ENCODE data around the gene DNMT3A.

Gene DNMT3A

GRCh38 chr2:25373269-25373981, 31.7 kb upstream of the DNMT3A start:
- no peak for TF ChIP-seq Cebpa-rat (IDR thresholded peaks at IDR 0.05)
- Histone ChIP-seq H3K4me3 (no peak overlapping the region), H3K9ac (peak overlapping the region; percentile 15; the same call in 1 of the 2 replicates), H3K27me3 (no peaks in the 10 kb centered on the region; the same call in 1 of the 2 replicates), H3K36me3 (no peaks in the 10 kb centered on the region), H4K20me1 (no peaks in the 10 kb centered on the region), H3K4me1 (peaks cover 48% of the 10 kb centered on the region), H3K4me2 (peak overlapping the region; percentile 64), H3K27ac (peak overlapping the region; percentile 7), H3K9me3 (peaks cover 4% of the 10 kb centered on the region; the same call in 1 of the 2 replicates)

GRCh38 chr2:25372405-25373268, 30.9 kb upstream of the DNMT3A start:
- Histone ChIP-seq H3K4me2 (peak overlapping the region; percentile 64), H3K27ac (peak overlapping the region; percentile 7), H3K4me1 (peaks cover 40% of the 10 kb centered on the region), H4K20me1 (no peaks in the 10 kb centered on the region), H3K36me3 (no peaks in the 10 kb centered on the region), H3K27me3 (no peaks in the 10 kb centered on the region; the same call in 1 of the 2 replicates), H3K9me3 (no peaks in the 10 kb centered on the region), H3K9ac (0 out of 2 replicates have a peak overlapping the region, but pooled peaks have one; percentile 19), H3K4me3 (no peak overlapping the region)
- no peak for TF ChIP-seq Cebpa-rat (IDR thresholded peaks at IDR 0.05)

- Histone ChIP-seq H3K9ac (no peak overlapping the region), H3K4me1 (peaks cover 29% of the 10 kb centered on the region), H3K27me3 (no peaks in the 10 kb centered on the region; the same call in 1 of the 2 replicates), H4K20me1 (no peaks in the 10 kb centered on the region), H3K9me3 (no peaks in the 10 kb centered on the region), H3K36me3 (no peaks in the 10 kb centered on the region), H3K4me2 (no peak overlapping the region), H3K27ac (no peak overlapping the region), H3K4me3 (no peak overlapping the region)
- no peak for TF ChIP-seq Cebpa-rat (IDR thresholded peaks at IDR 0.05)
Measured at GRCh38 chr2:25371253-25372241, 29.8 kb upstream of the DNMT3A start.

- no peak for TF ChIP-seq Cebpa-rat (IDR thresholded peaks at IDR 0.05)
- H3K27me3 ChIP-seq, result no peaks in the 10 kb centered on the region
- H3K4me2 ChIP-seq, result no peak overlapping the region
Measured at GRCh38 chr2:25369876-25370275, 28.2 kb upstream of the DNMT3A start.

GRCh38 chr2:25369439-25369838, 27.7 kb upstream of the DNMT3A start:
- Histone ChIP-seq H4K20me1 (no peaks in the 10 kb centered on the region), H3K27ac (no peak overlapping the region), H3K36me3 (no peaks in the 10 kb centered on the region), H3K9me3 (no peaks in the 10 kb centered on the region), H3K4me1 (peaks cover 20% of the 10 kb centered on the region), H3K27me3 (no peaks in the 10 kb centered on the region), H3K4me2 (no peak overlapping the region), H3K4me3 (no peak overlapping the region), H3K9ac (no peak overlapping the region)
- TF ChIP-seq Cebpa-rat (IDR thresholded peaks at IDR 0.05), result no peak

More at GRCh38 chr2:25369876-25370275, 28.2 kb upstream of the DNMT3A start:
- Histone ChIP-seq H3K36me3 (no peaks in the 10 kb centered on the region), H3K4me1 (peaks cover 20% of the 10 kb centered on the region), H3K4me3 (no peak overlapping the region), H3K27ac (no peak overlapping the region), H3K9me3 (no peaks in the 10 kb centered on the region), H3K9ac (no peak overlapping the region), H4K20me1 (no peaks in the 10 kb centered on the region)

GRCh38 chr2:25368660-25369059, 26.9 kb upstream of the DNMT3A start:
- Histone ChIP-seq H3K27ac (no peak overlapping the region), H3K4me3 (no peak overlapping the region), H3K36me3 (no peaks in the 10 kb centered on the region), H3K4me2 (no peak overlapping the region), H3K4me1 (peaks cover 16% of the 10 kb centered on the region), H3K9me3 (no peaks in the 10 kb centered on the region), H3K27me3 (no peaks in the 10 kb centered on the region), H4K20me1 (no peaks in the 10 kb centered on the region), H3K9ac (no peak overlapping the region)
- no peak for TF ChIP-seq Cebpa-rat (IDR thresholded peaks at IDR 0.05)

- H3K27me3 ChIP-seq, result no peaks in the 10 kb centered on the region
Measured at GRCh38 chr2:25367296-25367695, 25.6 kb upstream of the DNMT3A start.

GRCh38 chr2:25366629-25367028, 24.9 kb upstream of the DNMT3A start:
- H3K27me3 ChIP-seq, result no peaks in the 10 kb centered on the region
- no peak overlapping the region for H3K4me3 ChIP-seq
- H3K9ac ChIP-seq, result no peak overlapping the region
- no peaks in the 10 kb centered on the region for H4K20me1 ChIP-seq
- no peak for TF ChIP-seq Cebpa-rat (IDR thresholded peaks at IDR 0.05)
- H3K4me2 ChIP-seq, result no peak overlapping the region
- H3K9me3 ChIP-seq, result no peaks in the 10 kb centered on the region
- H3K36me3 ChIP-seq, result no peaks in the 10 kb centered on the region
- no peak overlapping the region for H3K27ac ChIP-seq
- H3K4me1 ChIP-seq, result peaks cover 20% of the 10 kb centered on the region

More at GRCh38 chr2:25367296-25367695, 25.6 kb upstream of the DNMT3A start:
- H3K4me2 ChIP-seq, result no peak overlapping the region
- H3K4me3 ChIP-seq, result no peak overlapping the region
- no peak for TF ChIP-seq Cebpa-rat (IDR thresholded peaks at IDR 0.05)
- no peaks in the 10 kb centered on the region for H3K36me3 ChIP-seq
- H3K9me3 ChIP-seq, result no peaks in the 10 kb centered on the region
- H3K4me1 ChIP-seq, result peaks cover 16% of the 10 kb centered on the region
- H3K9ac ChIP-seq, result no peak overlapping the region
- no peak overlapping the region for H3K27ac ChIP-seq
- H4K20me1 ChIP-seq, result no peaks in the 10 kb centered on the region

- peaks cover 23% of the 10 kb centered on the region for H3K4me1 ChIP-seq
- no peaks in the 10 kb centered on the region for H3K27me3 ChIP-seq
- no peaks in the 10 kb centered on the region for H4K20me1 ChIP-seq
- H3K36me3 ChIP-seq, result no peaks in the 10 kb centered on the region
- no peaks in the 10 kb centered on the region for H3K9me3 ChIP-seq
- no peak for TF ChIP-seq Cebpa-rat (IDR thresholded peaks at IDR 0.05)
- no peak overlapping the region for H3K4me2 ChIP-seq
- H3K27ac ChIP-seq, result no peak overlapping the region
- no peak overlapping the region for H3K4me3 ChIP-seq
- H3K9ac ChIP-seq, result no peak overlapping the region
Measured at GRCh38 chr2:25365241-25365640, 23.5 kb upstream of the DNMT3A start.

Measured in BLaER1 (cell line).